CD14-positive monocyte (primary cell): ENCODE results near the gene SLC3A2. TPM values are rescaled to one million over a fixed set of nuclear protein-coding genes. Genes with fewer than 3 reads are reported as not detected.

Experiments
- DNase-seq, 3 donors: peaks; one replicate each; pipeline ENCODE4 v3.0.0-alpha.2; 2011 to 2022
- H2AFZ ChIP-seq: 2 replicates; pipeline ENCODE4 v1.6.0; 2012; ENCODE audit warnings: mild to moderate bottlenecking, low read depth, low read length, inconsistent platforms; ENCODE audit not compliant: insufficient read depth, poor library complexity, severe bottlenecking
- H3K27ac ChIP-seq, 2 donors: 1 replicate in 1 of 2; 2 replicates in 1 of 2; pipeline ENCODE4 v1.5.1; 2012 to 2013; ENCODE audit warnings: low read length in 2 of 2, control low read depth in 1 of 2, inconsistent platforms in 1 of 2, low read depth in 1 of 2, mild to moderate bottlenecking in 1 of 2
- H3K27me3 ChIP-seq, 2 donors: one replicate each; pipeline versions ENCODE4 v1.6.0 to v1.6.1; 2011 to 2013; ENCODE audit warnings: low read length in 2 of 2; ENCODE audit not compliant: control insufficient read depth in 2 of 2, insufficient read depth in 2 of 2
- H3K36me3 ChIP-seq, 2 donors: replicated peaks in 1 of 2; 1 replicate in 1 of 2; 2 replicates in 1 of 2; pipeline versions ENCODE4 v1.5.1 to v1.6.1; 2012 to 2013; ENCODE audit warnings: low read length in 2 of 2, control low read depth in 1 of 2, inconsistent platforms in 1 of 2, mild to moderate bottlenecking in 1 of 2; ENCODE audit not compliant: insufficient read depth in 2 of 2, control insufficient read depth in 1 of 2
- H3K4me1 ChIP-seq, 2 donors: 1 replicate in 1 of 2; 2 replicates in 1 of 2; pipeline versions ENCODE4 v1.5.1 to v1.6.1; 2012 to 2013; ENCODE audit warnings: low read length in 2 of 2, control low read depth in 1 of 2, inconsistent platforms in 1 of 2, mild to moderate bottlenecking in 1 of 2, moderate library complexity in 1 of 2; ENCODE audit not compliant: insufficient read depth in 2 of 2, control insufficient read depth in 1 of 2
- H3K4me2 ChIP-seq: replicated peaks from 2 replicates; pipeline ENCODE3; 2012; ENCODE audit warnings: low read length, moderate library complexity, mild to moderate bottlenecking; ENCODE audit not compliant: poor library complexity, severe bottlenecking; ENCODE audit errors: extremely low read depth
- H3K4me3 ChIP-seq, 3 experiments: fragments of 200-600 bp in 1 of 3; sonication (generic) in 1 of 3; replicated peaks in 1 of 3; 1 replicate in 2 of 3; 2 replicates in 1 of 3; pipeline ENCODE4 v1.5.1; 2011 to 2013; ENCODE audit warnings: low read length in 3 of 3, mild to moderate bottlenecking in 3 of 3, control low read depth in 2 of 3, low read depth in 2 of 3, inconsistent platforms in 1 of 3, moderate library complexity in 1 of 3
- H3K79me2 ChIP-seq: 2 replicates; pipeline ENCODE4 v1.6.0; 2012; ENCODE audit warnings: mild to moderate bottlenecking, control low read depth, inconsistent platforms, low read length, moderate library complexity; ENCODE audit not compliant: insufficient read depth
- H3K9ac ChIP-seq: 2 replicates; pipeline ENCODE4 v1.6.0; 2017; ENCODE audit warnings: low read length, mild to moderate bottlenecking; ENCODE audit not compliant: insufficient read depth, poor library complexity, severe bottlenecking
- H3K9me3 ChIP-seq, 2 donors: replicated peaks in 1 of 2; 1 replicate in 1 of 2; 2 replicates in 1 of 2; pipeline versions ENCODE4 v1.5.1 to v1.6.1; 2012 to 2013; ENCODE audit warnings: low read length in 2 of 2, control low read depth in 1 of 2; ENCODE audit not compliant: control insufficient read depth in 1 of 2, insufficient read depth in 1 of 2
- H4K20me1 ChIP-seq: 2 replicates; pipeline ENCODE4 v1.6.0; 2012; ENCODE audit warnings: mild to moderate bottlenecking, low read length, control low read depth, moderate library complexity; ENCODE audit not compliant: insufficient read depth
- H3K27ac Mint-ChIP-seq, 7 donors: one replicate each; pipeline ENCODE4 v1.8.0; 2020; ENCODE audit warnings: mild to moderate bottlenecking in 7 of 7, mixed read lengths in 7 of 7, moderate library complexity in 6 of 7, inconsistent platforms in 2 of 7
- H3K27me3 Mint-ChIP-seq, 3 donors: one replicate each; pipeline ENCODE4 v1.8.0; 2021 to 2022; ENCODE audit warnings: low read depth in 3 of 3, mild to moderate bottlenecking in 3 of 3, mixed read lengths in 3 of 3, moderate library complexity in 3 of 3, inconsistent platforms in 1 of 3
- H3K36me3 Mint-ChIP-seq, 2 donors: one replicate each; pipeline ENCODE4 v1.8.0; 2020; ENCODE audit warnings: mixed read lengths in 2 of 2, inconsistent platforms in 1 of 2, mild to moderate bottlenecking in 1 of 2
- H3K4me1 Mint-ChIP-seq: one replicate; pipeline ENCODE4 v1.8.0; 2020; ENCODE audit warnings: mild to moderate bottlenecking, mixed read lengths
- H3K4me3 Mint-ChIP-seq, 2 donors: one replicate each; pipeline ENCODE4 v1.8.0; 2020; ENCODE audit warnings: mild to moderate bottlenecking in 2 of 2, mixed read lengths in 2 of 2, moderate library complexity in 1 of 2
- H3K9me3 Mint-ChIP-seq, 7 donors: one replicate each; pipeline ENCODE4 v1.8.0; 2020 to 2022; ENCODE audit warnings: mixed read lengths in 7 of 7, mild to moderate bottlenecking in 6 of 7, moderate library complexity in 6 of 7, inconsistent platforms in 2 of 7
- WGBS: methylation state at CpG from one replicate; pipeline ENCODE4 v1.1.5; 2013; ENCODE audit warnings: missing lambda C conversion rate; ENCODE audit not compliant: insufficient coverage; 5-methylcytosine and 5-hydroxymethylcytosine counted together
- intact Hi-C, 2 donors: fragments of 100-400 bp; cut with micrococcal nuclease; formaldehyde crosslinking; loops; one replicate each; pipeline versions ENCODE4 v1.15.0 to v1.15.1; 2023
- polyA plus RNA-seq, 3 donors: library from polyadenylated mRNA; depleted of rRNA in 1 of 3; unstranded in 2 of 3; stranded (reverse) in 1 of 3; fragments of 300-500 nt in 2 of 3; fragments of >200 nt in 1 of 3; fragmentation: Illumina TruSeq in 2 of 3; gene quantifications; 1 replicate in 2 of 3; 2 replicates in 1 of 3; pipeline ENCODE4 v1.2.3, GENCODE V29; 2012 to 2021
- TF ChIP-seq, protein P1 (sequence below): fragments of 200-600 bp; IDR thresholded peaks from one replicate; pipeline ENCODE4 v1.8.0; 2022; ENCODE audit warnings: antibody characterized with exemption, mild to moderate bottlenecking

SLC3A2 gene
- polyA plus RNA-seq, 3 donors, result 156 to 231 (median 189) TPM

DNA sequence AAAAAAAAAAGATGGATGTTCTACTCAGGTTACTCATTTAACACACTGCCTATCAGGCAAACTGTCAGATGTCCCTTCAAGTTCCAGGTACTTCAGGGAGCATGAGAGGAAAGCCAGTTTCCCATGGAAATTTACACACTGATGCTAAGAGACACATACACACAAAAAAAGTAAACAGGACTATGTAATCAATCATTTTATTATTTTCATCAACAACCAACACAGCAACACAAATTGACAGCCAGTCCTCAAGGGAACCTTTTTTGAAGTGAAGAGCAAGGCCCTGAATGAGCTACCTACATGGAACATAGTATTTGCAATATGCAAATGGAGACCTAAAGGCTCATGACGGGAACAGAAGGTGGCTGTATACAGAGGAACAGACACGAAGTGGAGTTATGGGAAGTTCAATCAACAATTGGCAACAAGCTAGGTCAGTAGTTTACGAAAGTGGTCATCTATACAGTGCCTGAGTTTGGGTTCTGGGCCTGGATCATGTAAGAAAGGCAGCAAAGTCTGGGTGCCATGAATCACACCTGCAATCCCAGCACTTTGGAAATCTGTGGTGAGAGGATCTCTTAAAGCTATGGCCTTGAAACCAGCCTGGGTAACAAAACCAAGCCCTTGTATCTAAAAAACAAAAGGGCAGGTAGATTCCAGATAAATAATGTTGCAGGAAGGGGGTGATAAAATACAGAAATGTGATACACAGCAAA, 28.7 kb upstream of the SLC3A2 start:
- no peak for DNase-seq
- 38% methylated on average over 3 of the region's 3 CpGs for WGBS

DNA sequence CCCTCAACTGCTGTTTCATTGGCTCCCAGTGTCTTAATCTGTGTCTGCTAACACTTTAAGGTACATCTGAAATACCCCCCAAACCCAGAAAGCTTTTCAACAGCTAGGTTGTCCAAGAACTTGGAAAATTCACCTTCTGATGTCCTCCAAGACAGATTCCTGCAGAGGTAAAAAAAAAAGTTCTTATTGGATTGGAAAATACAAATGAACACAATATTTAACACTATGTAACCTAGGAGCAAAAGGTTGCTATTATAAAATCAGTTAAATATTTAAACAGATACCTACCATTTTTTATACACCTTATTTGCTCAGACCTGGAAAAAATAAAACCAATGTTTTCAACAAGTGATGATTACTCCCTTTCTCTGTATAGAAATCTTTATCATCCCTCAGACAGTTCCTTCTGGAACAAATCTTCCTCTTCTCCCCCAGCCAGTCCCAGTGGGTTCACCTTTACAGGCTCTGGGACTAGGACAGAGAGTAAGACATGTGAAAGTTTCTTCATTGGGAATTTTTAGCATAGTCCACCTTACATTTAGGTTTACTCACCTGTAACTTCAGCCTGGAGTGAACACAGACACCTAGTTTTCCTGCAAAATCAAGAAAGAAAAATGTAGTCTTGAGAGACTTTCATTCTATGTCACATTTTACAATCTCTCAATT, 28.0 kb upstream of the SLC3A2 start:
- Mint-ChIP-seq H3K4me3 (no peak overlapping the region), H3K36me3 (peaks cover 29 to 31% of the 10 kb centered on the region in 2 donors), H3K9me3 (no peaks in the 10 kb centered on the region), H3K27me3 (no peaks in the 10 kb centered on the region), H3K27ac (peak overlapping the region in 2 of 7 donors; percentile 59 to 68), H3K4me1 (peaks cover 44% of the 10 kb centered on the region)
- intact Hi-C loops, result loop anchor here in 1 of 2 donors (10.0 kb wide), 1 partner anchor 238 kb away; the partner anchor contains the start of genes EML3 and ROM1
- peaks cover 49% of the 10 kb centered on the region for H3K79me2 ChIP-seq
- peaks cover 25 to 33% of the 10 kb centered on the region in 2 donors for H3K36me3 ChIP-seq
- no peak overlapping the region for H3K9ac ChIP-seq
- H3K4me3 ChIP-seq, result no peak overlapping the region
- no peaks in the 10 kb centered on the region for H3K9me3 ChIP-seq
- H3K27me3 ChIP-seq, result no peaks in the 10 kb centered on the region
- H2AFZ ChIP-seq, result no peak overlapping the region
- TF ChIP-seq, protein P1, sequence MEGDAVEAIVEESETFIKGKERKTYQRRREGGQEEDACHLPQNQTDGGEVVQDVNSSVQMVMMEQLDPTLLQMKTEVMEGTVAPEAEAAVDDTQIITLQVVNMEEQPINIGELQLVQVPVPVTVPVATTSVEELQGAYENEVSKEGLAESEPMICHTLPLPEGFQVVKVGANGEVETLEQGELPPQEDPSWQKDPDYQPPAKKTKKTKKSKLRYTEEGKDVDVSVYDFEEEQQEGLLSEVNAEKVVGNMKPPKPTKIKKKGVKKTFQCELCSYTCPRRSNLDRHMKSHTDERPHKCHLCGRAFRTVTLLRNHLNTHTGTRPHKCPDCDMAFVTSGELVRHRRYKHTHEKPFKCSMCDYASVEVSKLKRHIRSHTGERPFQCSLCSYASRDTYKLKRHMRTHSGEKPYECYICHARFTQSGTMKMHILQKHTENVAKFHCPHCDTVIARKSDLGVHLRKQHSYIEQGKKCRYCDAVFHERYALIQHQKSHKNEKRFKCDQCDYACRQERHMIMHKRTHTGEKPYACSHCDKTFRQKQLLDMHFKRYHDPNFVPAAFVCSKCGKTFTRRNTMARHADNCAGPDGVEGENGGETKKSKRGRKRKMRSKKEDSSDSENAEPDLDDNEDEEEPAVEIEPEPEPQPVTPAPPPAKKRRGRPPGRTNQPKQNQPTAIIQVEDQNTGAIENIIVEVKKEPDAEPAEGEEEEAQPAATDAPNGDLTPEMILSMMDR, result no peak
- peaks cover 33% of the 10 kb centered on the region for H4K20me1 ChIP-seq
- DNase-seq, result no peak
- no peak overlapping the region for H3K4me2 ChIP-seq
- H3K27ac ChIP-seq, result no peak overlapping the region
- peaks cover 33 to 43% of the 10 kb centered on the region in 2 donors for H3K4me1 ChIP-seq

More for the DNA sequence above, 28.7 kb upstream of the SLC3A2 start:
- H3K4me2 ChIP-seq, result no peak overlapping the region
- H3K4me1 Mint-ChIP-seq, result peaks cover 38% of the 10 kb centered on the region
- peak overlapping the region in 1 of 2 donors; percentile 44 for H3K27ac ChIP-seq
- H3K9me3 Mint-ChIP-seq, result no peaks in the 10 kb centered on the region
- no peaks in the 10 kb centered on the region for H3K27me3 Mint-ChIP-seq
- no peak overlapping the region for H3K4me3 Mint-ChIP-seq
- H3K27ac Mint-ChIP-seq, result peak overlapping the region in 1 of 7 donors; percentile 54
- H3K36me3 Mint-ChIP-seq, result peaks cover 29 to 31% of the 10 kb centered on the region in 2 donors
- peaks cover 29 to 36% of the 10 kb centered on the region in 2 donors for H3K4me1 ChIP-seq
- TF ChIP-seq, protein P1, result no peak
- peaks cover 42% of the 10 kb centered on the region for H3K79me2 ChIP-seq
- no peaks in the 10 kb centered on the region for H3K9me3 ChIP-seq
- H2AFZ ChIP-seq, result no peak overlapping the region
- H3K27me3 ChIP-seq, result no peaks in the 10 kb centered on the region
- H3K36me3 ChIP-seq, result peaks cover 25 to 33% of the 10 kb centered on the region in 2 donors
- peaks cover 33% of the 10 kb centered on the region for H4K20me1 ChIP-seq
- intact Hi-C loops, result loop anchor here in 1 of 2 donors (10.0 kb wide), 1 partner anchor 237 kb away; the partner anchor contains the start of genes EML3 and ROM1
- no peak overlapping the region for H3K9ac ChIP-seq
- H3K4me3 ChIP-seq, result no peak overlapping the region
